DMS79 (cell line): ENCODE measurements around the gene USP21.

Source experiments
- DNase-seq: peaks from one replicate; lab custom pipeline; 2025; lab: John Stamatoyannopoulos, UW

The USP21 gene

GRCh38 chr1:161171191-161171590 is 11.9 kb downstream of the USP21 start:
- no peak for DNase-seq

- DNase-seq: no peak
These were observed 12.4 kb downstream of the USP21 start for GRCh38 chr1:161171696-161172095.

- DNase-seq: no peak
These were observed 13.0 kb downstream of the USP21 start for GRCh38 chr1:161172349-161172748.

GRCh38 chr1:161172776-161173376 is 13.6 kb downstream of the USP21 start:
- no peak for DNase-seq

GRCh38 chr1:161173711-161174110 is 14.4 kb downstream of the USP21 start:
- no peak for DNase-seq

- DNase-seq: no peak
These were observed 15.6 kb downstream of the USP21 start for GRCh38 chr1:161174911-161175310.

- no peak for DNase-seq
These were observed 16.6 kb downstream of the USP21 start for GRCh38 chr1:161175771-161176453.

GRCh38 chr1:161176468-161177111 is 17.3 kb downstream of the USP21 start:
- DNase-seq: peak; percentile 46

- peak; percentile 80 for DNase-seq
These were observed 18.0 kb downstream of the USP21 start, which contains the start of gene B4GALT3 for GRCh38 chr1:161177112-161177935. Gene B4GALT3, minus strand, starts transcription at chr1:161177507. Its CDS starts 1,447 bp downstream, at chr1:161176060.

- DNase-seq: no peak
These were observed 18.6 kb downstream of the USP21 start for GRCh38 chr1:161177936-161178244.

GRCh38 chr1:161179698-161180097 is 20.4 kb downstream of the USP21 start:
- DNase-seq: no peak

GRCh38 chr1:161180639-161181038 is 21.3 kb downstream of the USP21 start:
- no peak for DNase-seq

GRCh38 chr1:161182214-161182613 is 22.9 kb downstream of the USP21 start:
- DNase-seq: no peak

GRCh38 chr1:161185282-161185682 is 26.0 kb downstream of the USP21 start:
- DNase-seq: no peak

- DNase-seq: no peak
These were observed 26.5 kb downstream of the USP21 start for GRCh38 chr1:161185732-161186311.

- no peak for DNase-seq
These were observed 28.0 kb downstream of the USP21 start for GRCh38 chr1:161187311-161187710.

GRCh38 chr1:161188381-161188780 is 29.1 kb downstream of the USP21 start:
- DNase-seq: no peak

- DNase-seq: no peak
These were observed 29.7 kb downstream of the USP21 start for GRCh38 chr1:161189036-161189435.

GRCh38 chr1:161190962-161191521 is 31.7 kb downstream of the USP21 start:
- DNase-seq: no peak

GRCh38 chr1:161191971-161192370 is 32.7 kb downstream of the USP21 start:
- DNase-seq: no peak

- DNase-seq: peak; percentile 43
These were observed 33.5 kb downstream of the USP21 start for GRCh38 chr1:161192476-161193465.
